T-helper 1 cell treated with Interleukin-12 subunit alpha and Interleukin-12 subunit beta and Interleukin-4 antibody, amounts not matched to agents 30 ng/mL and 1 ng/mL, for 36 hours (primary cell): ENCODE results near the gene ANAPC5. TPM values are rescaled to one million over a fixed set of nuclear protein-coding genes. Genes with fewer than 3 reads are reported as not detected.
"Not testable (repeated sequence)": the region's sequence is repeated elsewhere in the genome, so short reads cannot be mapped to it uniquely, and the experiment has no call there.

Source experiments
- intact Hi-C: fragments of 100-400 bp; cut with micrococcal nuclease; formaldehyde crosslinking; loops from one replicate; pipeline ENCODE4 v1.15.1; 2024
- total RNA-seq: library from RNA; stranded (reverse); gene quantifications from 2 replicates; pipeline ENCODE4 v1.2.3, GENCODE V29; 2022

Gene ANAPC5
- total RNA-seq, 1 donor from 2014 or later: 124 TPM

GRCh38 chr12:121287267-121287954 lies 64.8 kb downstream of the ANAPC5 start:
- intact Hi-C loops: no loop called here

GRCh38 chr12:121285856-121286255 lies 66.4 kb downstream of the ANAPC5 start:
- intact Hi-C loops: no loop called here

- intact Hi-C loops: no loop called here
These were observed 67.4 kb downstream of the ANAPC5 start for GRCh38 chr12:121284551-121285390.

GRCh38 chr12:121283841-121284240 lies 68.4 kb downstream of the ANAPC5 start:
- intact Hi-C loops: no loop called here

- intact Hi-C loops: no loop called here
These were observed 68.8 kb downstream of the ANAPC5 start for GRCh38 chr12:121283388-121283787.

GRCh38 chr12:121282910-121283309 lies 69.3 kb downstream of the ANAPC5 start:
- intact Hi-C loops: not testable (repeated sequence)

GRCh38 chr12:121282072-121282742 lies 70.0 kb downstream of the ANAPC5 start:
- intact Hi-C loops: no loop called here

- intact Hi-C loops: not testable (repeated sequence)
These were observed 71.1 kb downstream of the ANAPC5 start for GRCh38 chr12:121281116-121281515.

GRCh38 chr12:121280531-121280930 lies 71.7 kb downstream of the ANAPC5 start:
- intact Hi-C loops: not testable (repeated sequence)

- intact Hi-C loops: no loop called here
These were observed 72.7 kb downstream of the ANAPC5 start for GRCh38 chr12:121279507-121279915.

GRCh38 chr12:121279071-121279375 lies 73.2 kb downstream of the ANAPC5 start:
- intact Hi-C loops: no loop called here

- intact Hi-C loops: no loop called here
These were observed 73.8 kb downstream of the ANAPC5 start for GRCh38 chr12:121278169-121279070.

- intact Hi-C loops: no loop called here
These were observed 74.8 kb downstream of the ANAPC5 start for GRCh38 chr12:121277374-121277759.

- intact Hi-C loops: no loop called here
These were observed 78.0 kb downstream of the ANAPC5 start for GRCh38 chr12:121274036-121274763.

- intact Hi-C loops: no loop called here
These were observed 78.8 kb downstream of the ANAPC5 start for GRCh38 chr12:121273364-121273896.

- intact Hi-C loops: no loop called here
These were observed 84.4 kb downstream of the ANAPC5 start for GRCh38 chr12:121267822-121268221.

- intact Hi-C loops: no loop called here
These were observed 87.2 kb downstream of the ANAPC5 start for GRCh38 chr12:121264951-121265515.

GRCh38 chr12:121264135-121264534 lies 88.1 kb downstream of the ANAPC5 start:
- intact Hi-C loops: no loop called here

GRCh38 chr12:121263206-121263935 lies 88.8 kb downstream of the ANAPC5 start:
- intact Hi-C loops: no loop called here
